NCI-H2171 (cell line): Measurements from ENCODE around the gene ZSWIM3.

ENCODE experiments used
- DNase-seq: peaks from one replicate; lab custom pipeline; 2025; lab: John Stamatoyannopoulos, UW

The ZSWIM3 gene

DNA sequence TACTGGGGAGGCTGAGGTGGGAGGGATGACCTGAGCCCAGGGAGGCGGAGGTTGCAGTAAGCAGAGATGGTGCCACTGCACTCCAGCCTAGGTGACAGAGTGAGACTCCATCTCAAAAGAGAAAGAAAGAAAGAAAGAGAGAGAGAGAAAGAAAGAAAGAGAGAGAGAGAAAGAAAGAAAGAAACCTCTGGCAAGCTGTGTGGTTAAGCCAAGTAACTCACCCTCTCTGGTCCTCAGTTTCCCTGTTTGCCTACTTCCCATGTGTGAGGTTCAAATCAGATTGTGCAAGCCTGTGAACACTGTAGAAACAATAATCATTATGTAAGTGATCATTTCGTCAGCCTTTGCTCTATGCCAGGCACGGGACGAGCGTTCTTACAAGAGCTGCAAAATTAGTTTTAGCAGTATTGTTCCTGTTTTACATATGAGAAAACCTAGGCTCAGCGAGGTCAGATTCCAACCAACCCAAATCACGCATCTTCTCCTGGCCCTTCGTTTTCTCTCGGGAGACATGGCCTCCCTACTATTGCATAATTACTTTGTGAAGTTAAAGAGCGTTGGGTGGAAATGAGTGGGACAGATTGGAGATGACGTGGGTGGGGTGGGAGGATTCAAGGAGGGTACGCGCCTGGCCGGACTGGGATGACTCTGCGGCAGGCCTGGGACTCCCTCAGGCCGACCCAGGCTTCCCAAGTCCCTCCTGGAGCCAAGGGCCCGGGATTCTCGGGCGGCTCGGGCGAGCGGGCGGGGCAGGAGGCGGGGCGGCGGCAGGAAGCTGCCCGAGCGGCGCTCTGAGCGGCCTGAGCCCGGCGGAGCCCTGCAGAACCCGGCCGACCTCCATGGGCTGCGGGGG, 24.2 kb upstream of the ZSWIM3 start, which contains the start of gene SNX21:
TSS of gene SNX21 (plus strand) at position 770 of the 853 bp plus-strand sequence. CDS start 121 bp downstream, outside the sequence.
- DNase-seq, result peak; percentile 67

- no peak for DNase-seq
Observed at GRCh38 chr20:45833883-45834796, 23.3 kb upstream of the ZSWIM3 start.

DNA sequence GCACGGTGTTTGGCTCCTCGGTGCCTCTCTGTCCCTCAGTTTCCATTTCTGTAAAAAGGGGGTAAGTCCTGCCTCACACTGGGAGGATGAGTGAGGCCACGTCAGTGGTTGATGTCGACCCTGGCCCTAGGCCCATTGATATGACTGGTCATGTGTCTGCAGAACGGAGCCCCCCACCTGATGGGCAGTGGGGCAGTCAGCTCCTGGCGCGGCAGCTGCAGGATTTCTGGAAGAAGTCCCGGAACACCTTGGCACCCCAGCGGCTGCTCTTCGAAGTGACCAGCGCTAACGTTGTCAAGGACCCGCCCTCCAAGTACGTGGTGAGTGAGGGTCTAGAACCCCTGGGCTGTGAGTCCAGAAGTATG, 22.6 kb upstream of the ZSWIM3 start:
- DNase-seq, result no peak

DNA sequence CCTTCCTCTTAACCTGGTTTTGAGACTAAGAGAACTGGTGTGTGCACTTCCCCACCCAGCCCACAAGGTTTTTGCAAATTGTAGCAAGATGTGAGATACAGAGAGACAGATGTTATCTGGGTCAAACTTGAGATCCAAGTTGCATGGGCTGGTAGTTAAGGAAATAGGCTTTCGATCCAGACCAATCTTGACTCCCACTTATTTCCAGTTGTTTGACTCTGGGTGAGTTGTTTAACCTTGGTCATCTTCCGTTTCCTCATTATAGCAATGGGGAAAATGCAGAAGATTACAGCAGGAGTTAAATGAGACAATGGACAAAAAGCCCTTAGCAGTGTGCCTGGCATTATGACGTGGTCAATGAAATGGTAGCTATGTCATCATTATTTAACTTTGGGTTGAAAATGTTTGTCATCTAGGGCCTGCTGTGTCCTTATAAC, 22.1 kb upstream of the ZSWIM3 start:
- DNase-seq, result no peak

- DNase-seq, result no peak
Observed at GRCh38 chr20:45835825-45836224, 21.6 kb upstream of the ZSWIM3 start.

DNA sequence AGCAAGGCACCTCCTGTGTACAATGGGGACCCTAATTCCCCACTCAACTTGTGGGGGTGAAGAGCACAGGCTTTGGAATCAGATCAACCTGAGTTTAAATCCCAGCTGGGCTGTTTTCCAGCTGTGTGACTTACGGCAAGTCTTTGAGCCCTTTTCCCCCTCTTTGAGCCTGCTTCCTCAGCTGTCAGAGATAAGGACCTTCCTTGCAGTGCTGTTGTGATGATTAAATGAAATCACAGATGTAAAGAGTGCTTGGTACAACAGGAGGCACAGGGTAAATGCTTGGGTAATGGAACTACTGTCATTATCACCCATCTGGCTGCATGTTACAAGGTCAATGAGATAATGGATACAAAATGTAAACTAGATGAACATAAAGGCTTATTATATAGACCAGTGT, 20.6 kb upstream of the ZSWIM3 start:
- no peak for DNase-seq

DNA sequence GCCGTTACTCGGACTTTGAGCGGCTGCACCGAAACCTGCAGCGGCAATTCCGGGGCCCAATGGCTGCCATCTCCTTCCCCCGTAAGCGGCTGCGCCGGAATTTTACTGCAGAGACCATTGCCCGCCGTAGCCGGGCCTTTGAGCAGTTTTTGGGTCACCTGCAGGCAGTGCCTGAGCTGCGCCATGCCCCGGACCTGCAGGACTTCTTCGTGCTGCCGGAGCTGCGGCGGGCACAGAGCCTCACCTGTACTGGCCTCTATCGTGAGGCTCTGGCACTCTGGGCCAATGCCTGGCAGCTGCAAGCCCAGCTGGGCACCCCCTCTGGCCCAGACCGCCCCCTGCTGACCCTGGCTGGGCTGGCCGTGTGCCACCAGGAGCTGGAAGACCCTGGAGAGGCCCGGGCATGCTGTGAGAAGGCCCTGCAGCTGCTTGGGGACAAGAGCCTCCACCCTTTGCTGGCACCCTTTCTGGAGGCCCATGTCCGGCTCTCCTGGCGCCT, 16.7 kb upstream of the ZSWIM3 start:
- DNase-seq, result no peak

- DNase-seq, result no peak
Observed at GRCh38 chr20:45841407-45842129, 15.8 kb upstream of the ZSWIM3 start.

- DNase-seq, result no peak
Observed at GRCh38 chr20:45842169-45842812, 15.1 kb upstream of the ZSWIM3 start.

DNA sequence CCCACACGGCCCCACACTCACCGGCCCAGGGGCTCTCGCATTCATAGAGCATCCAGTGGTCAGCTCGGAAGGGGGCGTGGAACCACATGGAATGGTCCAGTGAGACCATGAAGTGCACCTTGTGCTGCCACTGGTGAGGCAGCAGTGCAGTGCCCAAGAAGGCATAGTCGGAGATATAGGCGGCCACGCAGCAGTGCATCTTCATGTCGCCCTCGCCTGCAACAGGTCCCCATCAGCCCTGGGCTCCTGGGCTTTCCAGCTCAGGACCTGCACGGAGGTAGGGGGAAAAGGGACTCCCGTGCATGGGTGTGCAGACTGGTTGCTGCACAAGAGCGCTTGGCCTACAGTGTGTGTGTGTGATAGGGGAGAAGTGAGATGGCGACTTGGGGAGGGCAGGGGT, 13.9 kb upstream of the ZSWIM3 start:
- no peak for DNase-seq

DNA sequence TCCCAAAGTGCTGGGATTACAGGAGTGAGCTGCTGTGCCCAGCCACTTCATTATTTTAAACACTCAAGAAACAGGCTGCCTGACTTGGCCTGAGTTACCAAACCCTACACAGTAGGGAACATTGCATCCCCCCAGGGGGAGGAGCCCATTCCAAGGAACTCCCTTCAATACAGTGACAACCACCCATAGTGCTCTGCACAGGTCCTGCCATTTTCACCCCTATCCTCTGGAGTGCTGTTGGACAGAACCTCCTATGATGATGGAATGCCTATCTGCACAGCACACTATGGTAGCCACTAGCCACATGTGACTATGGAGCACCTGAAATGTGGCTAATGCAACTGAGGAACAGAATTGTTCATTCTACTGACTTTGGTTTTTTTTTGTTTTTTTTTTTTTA, 12.0 kb upstream of the ZSWIM3 start:
- no peak for DNase-seq

GRCh38 chr20:45848421-45848820, 9.0 kb upstream of the ZSWIM3 start:
- DNase-seq, result no peak

DNA sequence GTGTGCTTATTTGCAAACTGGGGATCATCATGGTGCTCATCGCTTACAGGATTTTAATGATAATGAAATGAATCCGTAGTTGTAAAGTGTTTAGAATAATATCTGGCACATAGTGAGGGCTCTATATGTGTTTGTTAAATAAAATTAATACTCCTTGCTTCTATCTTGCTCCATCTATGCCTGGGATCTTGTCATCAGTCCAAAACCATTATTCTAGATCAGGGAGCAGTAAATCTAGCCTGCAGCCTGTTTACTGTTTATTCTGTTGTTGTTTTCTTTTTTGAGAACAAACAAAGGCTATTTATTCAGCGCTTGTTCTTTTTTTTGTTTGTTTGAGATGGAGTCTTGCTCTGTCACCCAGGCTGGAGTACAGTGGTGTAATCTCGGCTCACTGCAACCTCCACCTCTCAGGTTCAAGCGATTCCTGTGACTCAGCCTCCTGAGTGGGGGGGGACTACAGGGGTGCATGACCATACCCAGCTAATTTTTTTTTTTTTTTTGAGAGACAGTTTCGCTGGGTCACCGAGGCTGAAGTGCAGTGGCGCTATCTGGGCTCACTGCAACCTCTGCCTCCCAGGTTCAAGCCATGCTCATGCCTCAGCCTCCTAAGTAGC, 8.3 kb upstream of the ZSWIM3 start:
- no peak for DNase-seq

DNA sequence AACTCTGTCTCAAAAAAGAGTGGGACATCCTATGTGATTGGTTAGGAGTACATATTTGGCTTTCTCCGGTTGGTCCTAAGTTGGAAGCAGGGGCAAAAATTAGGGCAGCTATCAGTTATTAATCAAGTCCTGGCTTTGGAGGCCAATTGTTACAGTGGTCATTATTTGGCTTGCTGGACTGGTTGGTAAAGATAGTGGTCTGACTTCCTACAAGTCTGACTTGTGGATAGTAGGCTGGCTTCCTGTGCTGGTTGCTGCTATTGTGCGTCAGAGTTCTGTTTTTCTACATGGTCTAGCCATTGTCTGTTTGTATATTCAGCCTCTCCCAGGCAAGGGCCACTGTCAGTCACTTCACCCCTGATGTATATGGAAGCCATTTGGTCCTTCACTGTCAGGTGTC, 7.2 kb upstream of the ZSWIM3 start:
- DNase-seq, result no peak

DNA sequence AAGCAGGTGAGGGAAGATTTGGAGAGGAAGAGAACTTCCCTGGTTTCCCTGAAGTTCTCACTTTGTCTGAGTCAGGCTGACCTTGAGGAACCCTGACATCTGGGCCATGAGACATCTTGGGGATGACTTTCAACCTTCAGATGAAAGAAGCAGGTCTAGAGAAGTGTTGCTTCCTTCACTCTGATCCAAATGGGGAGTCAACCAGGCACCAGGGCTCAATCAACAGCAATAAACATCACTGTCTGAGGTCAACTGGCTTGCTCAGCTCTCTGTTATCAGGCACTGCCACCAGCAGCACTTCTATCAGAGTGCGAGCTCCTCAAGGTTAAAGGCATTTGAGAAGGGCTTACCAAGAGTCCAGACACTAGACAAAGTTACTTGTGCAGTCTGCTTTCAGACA, 6.5 kb upstream of the ZSWIM3 start:
- DNase-seq, result no peak

GRCh38 chr20:45851501-45851900, 5.9 kb upstream of the ZSWIM3 start:
- no peak for DNase-seq

GRCh38 chr20:45852326-45852725, 5.1 kb upstream of the ZSWIM3 start:
- no peak for DNase-seq

- no peak for DNase-seq
Observed at GRCh38 chr20:45853484-45853883, 3.9 kb upstream of the ZSWIM3 start.

DNA sequence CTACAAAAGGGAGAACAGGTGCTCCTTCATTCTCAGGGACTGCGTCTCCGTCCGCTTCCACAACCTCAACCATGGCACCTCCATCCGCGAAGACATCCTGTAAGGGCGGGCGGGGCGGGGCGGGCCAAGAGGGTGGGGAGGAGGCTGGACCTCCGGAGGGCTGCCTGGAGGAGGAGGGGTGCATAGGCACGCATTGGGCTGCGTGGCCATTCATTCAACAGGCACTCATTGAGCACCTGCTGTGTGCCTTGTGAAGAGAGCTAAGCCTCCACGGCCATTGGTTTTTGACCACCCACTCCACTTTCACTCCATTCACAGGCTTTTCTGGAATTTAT, 435 bp downstream of the ZSWIM3 start:
- no peak for DNase-seq

DNA sequence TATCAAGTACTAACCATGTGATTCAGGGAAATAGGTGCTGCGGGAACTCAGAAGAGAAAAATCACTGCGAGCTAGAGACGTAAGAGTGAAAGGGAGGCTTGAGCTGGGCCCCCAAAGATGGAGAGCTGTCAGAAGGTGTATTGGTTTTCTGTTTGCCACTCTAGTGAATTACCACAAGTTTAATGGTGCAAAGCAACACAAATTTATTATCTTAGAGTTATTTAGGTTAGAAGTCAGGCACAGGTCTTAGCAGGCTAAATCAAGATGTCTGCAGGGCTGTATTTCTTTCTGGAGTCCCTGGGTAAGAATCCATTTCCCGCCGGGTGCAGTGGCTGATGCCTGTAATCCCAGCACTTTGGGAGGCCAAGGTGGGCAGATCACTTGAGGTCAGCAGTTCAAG, 2.5 kb downstream of the ZSWIM3 start:
- DNase-seq, result no peak

DNA sequence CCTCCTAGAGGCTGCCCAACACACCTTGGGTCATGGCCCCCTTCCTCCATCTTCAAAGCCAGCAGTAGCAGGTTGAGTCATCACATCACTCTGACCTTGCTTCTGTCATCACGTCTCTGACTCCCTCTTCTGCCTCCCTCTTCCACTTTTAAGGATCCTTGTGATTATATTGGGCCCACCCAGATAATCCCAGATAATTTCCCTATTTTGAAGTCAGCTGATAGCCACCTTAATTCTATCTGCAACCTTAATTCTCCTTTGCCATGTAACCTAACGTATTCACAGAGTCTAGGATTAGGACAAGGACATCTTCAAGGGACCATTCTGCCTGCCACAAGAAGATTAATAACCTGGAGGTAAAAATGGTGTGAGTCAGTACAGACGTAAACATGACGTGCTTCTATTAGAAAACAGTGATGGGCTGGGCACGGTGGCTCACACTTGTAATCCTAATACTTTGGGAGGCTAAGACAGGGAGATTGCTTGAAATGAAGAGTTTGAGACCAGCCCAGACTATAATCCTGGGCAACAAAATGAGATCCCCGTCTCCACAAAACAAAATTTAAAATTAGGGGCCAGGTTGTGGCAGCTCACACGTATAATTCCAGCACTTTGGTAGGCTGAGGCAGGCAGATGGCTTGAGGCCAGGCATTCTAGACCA, 3.3 kb downstream of the ZSWIM3 start:
- DNase-seq, result peak; percentile 86
